ENCODE measurements around the gene TRIM41. TPM values are rescaled to one million over a fixed set of nuclear protein-coding genes. Genes with fewer than 3 reads are reported as not detected.

The TRIM41 gene
- total and polyA plus RNA-seq, 2 experiments from 2014 or later = 2.0 to 14.9 TPM

GRCh38 chr5:181242031-181242451 lies 19.0 kb downstream of the TRIM41 start:
- Histone ChIP-seq H3K9me3 (ENCODE audit: low read depth) (no peaks in the 10 kb centered on the region), H3K27me3 (no peaks in the 10 kb centered on the region), H3K4me3 (peak overlapping the region; percentile 44), H3K36me3 (replicated peaks; ENCODE audit: insufficient read depth, low read depth) (peaks cover 13% of the 10 kb centered on the region), H3K9me2 (replicated peaks; ENCODE audit: insufficient read depth) (no peaks in the 10 kb centered on the region), H3K79me2 (peaks cover 76% of the 10 kb centered on the region), H3K4me2 (peak overlapping the region; percentile 90), H4K20me1 (ENCODE audit: insufficient read depth, poor library complexity, severe bottlenecking) (peaks cover 60% of the 10 kb centered on the region), H2AFZ (no peak overlapping the region), H3K4me1 (ENCODE audit: insufficient read depth) (peaks cover 27% of the 10 kb centered on the region), H3K27ac (peak overlapping the region; percentile 93)
- 40% methylated on average over 6 of the region's 6 CpGs for WGBS (ENCODE audit: low lambda C conversion rate, missing lambda C conversion rate)
- TF ChIP-seq, protein P1, sequence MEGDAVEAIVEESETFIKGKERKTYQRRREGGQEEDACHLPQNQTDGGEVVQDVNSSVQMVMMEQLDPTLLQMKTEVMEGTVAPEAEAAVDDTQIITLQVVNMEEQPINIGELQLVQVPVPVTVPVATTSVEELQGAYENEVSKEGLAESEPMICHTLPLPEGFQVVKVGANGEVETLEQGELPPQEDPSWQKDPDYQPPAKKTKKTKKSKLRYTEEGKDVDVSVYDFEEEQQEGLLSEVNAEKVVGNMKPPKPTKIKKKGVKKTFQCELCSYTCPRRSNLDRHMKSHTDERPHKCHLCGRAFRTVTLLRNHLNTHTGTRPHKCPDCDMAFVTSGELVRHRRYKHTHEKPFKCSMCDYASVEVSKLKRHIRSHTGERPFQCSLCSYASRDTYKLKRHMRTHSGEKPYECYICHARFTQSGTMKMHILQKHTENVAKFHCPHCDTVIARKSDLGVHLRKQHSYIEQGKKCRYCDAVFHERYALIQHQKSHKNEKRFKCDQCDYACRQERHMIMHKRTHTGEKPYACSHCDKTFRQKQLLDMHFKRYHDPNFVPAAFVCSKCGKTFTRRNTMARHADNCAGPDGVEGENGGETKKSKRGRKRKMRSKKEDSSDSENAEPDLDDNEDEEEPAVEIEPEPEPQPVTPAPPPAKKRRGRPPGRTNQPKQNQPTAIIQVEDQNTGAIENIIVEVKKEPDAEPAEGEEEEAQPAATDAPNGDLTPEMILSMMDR (IDR thresholded peaks at IDR 0.05; ENCODE audit: poor library complexity) = no peak
- no peak for TF ChIP-seq EZH2 (IDR thresholded peaks at IDR 0.05; ENCODE audit: borderline replicate concordance)
- no peak for TF ChIP-seq EZH2phosphoT487 (IDR thresholded peaks at IDR 0.05; ENCODE audit: low read depth, severe bottlenecking, unreplicated experiment)
- DNase-seq (ENCODE audit: low spot score) = no peak

- Histone ChIP-seq H2AFZ (peak overlapping the region; percentile 57), H3K9me3 (ENCODE audit: low read depth) (no peaks in the 10 kb centered on the region), H3K27ac (peak overlapping the region; percentile 93), H3K9me2 (replicated peaks; ENCODE audit: insufficient read depth) (no peaks in the 10 kb centered on the region), H3K27me3 (no peaks in the 10 kb centered on the region), H3K4me3 (peak overlapping the region; percentile 44), H3K4me2 (peak overlapping the region; percentile 90), H3K4me1 (ENCODE audit: insufficient read depth) (peaks cover 31% of the 10 kb centered on the region), H4K20me1 (ENCODE audit: insufficient read depth, poor library complexity, severe bottlenecking) (peaks cover 55% of the 10 kb centered on the region), H3K36me3 (replicated peaks; ENCODE audit: insufficient read depth, low read depth) (peaks cover 13% of the 10 kb centered on the region), H3K79me2 (peaks cover 84% of the 10 kb centered on the region)
- peak; percentile 45 for DNase-seq (ENCODE audit: low spot score)
- no peak for TF ChIP-seq EZH2 (IDR thresholded peaks at IDR 0.05; ENCODE audit: borderline replicate concordance)
- TF ChIP-seq EZH2phosphoT487 (IDR thresholded peaks at IDR 0.05; ENCODE audit: low read depth, severe bottlenecking, unreplicated experiment) = no peak
- TF ChIP-seq, protein P1 (IDR thresholded peaks at IDR 0.05; ENCODE audit: poor library complexity) = no peak
- WGBS (ENCODE audit: low lambda C conversion rate, missing lambda C conversion rate) = 2% methylated on average over 25 of the region's 25 CpGs
Observed at GRCh38 chr5:181243018-181243563, 20.0 kb downstream of the TRIM41 start.

- WGBS (ENCODE audit: low lambda C conversion rate, missing lambda C conversion rate) = under 1% methylated on average over 50 of the region's 50 CpGs
- no peaks in the 10 kb centered on the region for H3K9me3 ChIP-seq (ENCODE audit: low read depth)
- TF ChIP-seq, protein P1 (IDR thresholded peaks at IDR 0.05; ENCODE audit: poor library complexity) = no peak
- TF ChIP-seq EZH2 (IDR thresholded peaks at IDR 0.05; ENCODE audit: borderline replicate concordance) = no peak
- no peak for TF ChIP-seq EZH2phosphoT487 (IDR thresholded peaks at IDR 0.05; ENCODE audit: low read depth, severe bottlenecking, unreplicated experiment)
- no peaks in the 10 kb centered on the region for H3K9me2 ChIP-seq (replicated peaks; ENCODE audit: insufficient read depth)
- peaks cover 38% of the 10 kb centered on the region for H3K4me1 ChIP-seq (ENCODE audit: insufficient read depth)
- peak within 1 kb of the TSS; percentile 90 for H3K4me2 ChIP-seq
- peak within 1 kb of the TSS; percentile 93 for H3K27ac ChIP-seq
- peak within 1 kb of the TSS; percentile 44 for H3K4me3 ChIP-seq
- no peaks in the 10 kb centered on the region for H3K27me3 ChIP-seq
- DNase-seq (ENCODE audit: low spot score) = peak; percentile 93
- H2AFZ ChIP-seq = peak within 1 kb of the TSS; percentile 57
- peaks cover 84% of the 10 kb centered on the region for H3K79me2 ChIP-seq
- H3K36me3 ChIP-seq (replicated peaks; ENCODE audit: insufficient read depth, low read depth) = peaks cover 9% of the 10 kb centered on the region
- peaks cover 54% of the 10 kb centered on the region for H4K20me1 ChIP-seq (ENCODE audit: insufficient read depth, poor library complexity, severe bottlenecking)
Observed at GRCh38 chr5:181243564-181244343, 20.7 kb downstream of the TRIM41 start, which contains the start of gene RACK1. TSS of gene RACK1 (minus strand) at chr5:181243906. CDS start at chr5:181243800, 106 bp downstream.
